K562 (cell line): ENCODE results near the gene JPH3. TPM values are rescaled to one million over a fixed set of nuclear protein-coding genes. Genes with fewer than 3 reads are reported as not detected.
A peak's percentile ranks its signal among the peaks of the same experiment; 100 is the strongest.

Experiments used
- CGGBP1 ChIP-seq: fragments of 250-450 bp; sonication (Bioruptor Pico); IDR thresholded peaks from 2 replicates; pipeline ENCODE4 v1.9.0; 2021; ENCODE audit warnings: mild to moderate bottlenecking
- FOXA1 ChIP-seq: fragments of 450-650 bp; IDR thresholded peaks from 2 replicates; pipeline ENCODE4 v1.6.1; 2016; ENCODE audit warnings: mild to moderate bottlenecking, borderline replicate concordance
- FOXP4 ChIP-seq: sonication (generic); formaldehyde crosslinking; IDR thresholded peaks from 2 replicates; pipeline ENCODE4 v1.8.0; 2022; ENCODE audit warnings: mild to moderate bottlenecking, missing genetic modification reagents, borderline replicate concordance
- GATAD2B ChIP-seq: fragments of 450-650 bp; IDR thresholded peaks from 2 replicates; pipeline ENCODE4 v1.6.1; 2017; ENCODE audit warnings: mild to moderate bottlenecking, borderline replicate concordance
- HOXB6 ChIP-seq: fragments of 250-450 bp; sonication (Bioruptor Pico); IDR thresholded peaks from 2 replicates; pipeline ENCODE4 v1.5.1; 2022; ENCODE audit warnings: mild to moderate bottlenecking, borderline replicate concordance
- MECOM ChIP-seq: fragments of 250-450 bp; sonication (Bioruptor Pico); IDR thresholded peaks from 2 replicates; pipeline ENCODE4 v1.8.0; 2022; ENCODE audit warnings: inconsistent platforms
- MYC ChIP-seq, 2 experiments: fragments of 250-450 bp in 1 of 2; sonication (Bioruptor Pico) in 1 of 2; IDR thresholded peaks; 2 replicates each; pipeline versions ENCODE4 v1.5.1 to v1.6.1; 2012 to 2021; ENCODE audit warnings: low read depth in 2 of 2, borderline replicate concordance in 1 of 2, improper control_type of control experiment in 1 of 2, low read length in 1 of 2, mild to moderate bottlenecking in 1 of 2, moderate library complexity in 1 of 2
- NFE2 ChIP-seq: IDR thresholded peaks from 2 replicates; pipeline ENCODE4 v1.6.1; 2014; ENCODE audit warnings: antibody characterized with exemption, low read depth
- RBM34 ChIP-seq: fragments of 200-400 bp; formaldehyde crosslinking; IDR thresholded peaks from 2 replicates; pipeline ENCODE4 v1.6.1; 2018; ENCODE audit warnings: low read length, borderline replicate concordance; ENCODE audit not compliant: insufficient read depth
- SIRT6 ChIP-seq: IDR thresholded peaks from one replicate; pipeline ENCODE4 v1.6.1; 2012; ENCODE audit warnings: low read depth, mild to moderate bottlenecking, control low read depth, inconsistent platforms, low read length, moderate library complexity
- TBL1XR1 ChIP-seq, 2 experiments: IDR thresholded peaks; 2 replicates each; pipeline ENCODE4 v1.6.1; 2012; ENCODE audit warnings: improper control_type of control experiment in 2 of 2, low read length in 2 of 2, mild to moderate bottlenecking in 1 of 2
- TCFL5 ChIP-seq: fragments of 250-450 bp; sonication (Bioruptor Pico); conservative IDR thresholded peaks from 2 replicates; pipeline ENCODE4 v1.6.1; 2021; ENCODE audit warnings: mild to moderate bottlenecking, moderate library complexity, matching md5 sums
- TEAD4 ChIP-seq, 2 experiments: sonication (generic) in 1 of 2; formaldehyde crosslinking in 1 of 2; IDR thresholded peaks; 2 replicates each; pipeline versions ENCODE4 v1.6.1 to v1.8.0; 2012 to 2022; ENCODE audit warnings: borderline replicate concordance in 1 of 2, inconsistent platforms in 1 of 2, low read length in 1 of 2, mild to moderate bottlenecking in 1 of 2, missing genetic modification reagents in 1 of 2
- TRIM24 ChIP-seq, 2 experiments: fragments of 450-650 bp; IDR thresholded peaks; 2 replicates each; pipeline ENCODE4 v1.6.1; 2016
- ZKSCAN3 ChIP-seq: fragments of 250-450 bp; sonication (Bioruptor Pico); IDR thresholded peaks from 2 replicates; pipeline ENCODE4 v1.4.0; 2020
- ZNF197 ChIP-seq: fragments of 200-800 bp; sonication (Bioruptor generic); IDR thresholded peaks from 2 replicates; pipeline ENCODE4 v1.6.1; 2016; ENCODE audit warnings: low read depth, missing genetic modification characterization, missing compliant biosample characterization
- ZNF695 ChIP-seq: fragments of 450-650 bp; formaldehyde crosslinking; IDR thresholded peaks from 2 replicates; pipeline ENCODE4 v1.4.0; 2020; ENCODE audit warnings: mild to moderate bottlenecking, moderate library complexity
- ZNF707 ChIP-seq: fragments of 250-450 bp; sonication (Bioruptor Pico); conservative IDR thresholded peaks from 2 replicates; pipeline ENCODE4 v1.8.0; 2022; ENCODE audit warnings: inconsistent platforms, mild to moderate bottlenecking, moderate library complexity
- ZNF778 ChIP-seq: fragments of 450-650 bp; formaldehyde crosslinking; IDR thresholded peaks from 2 replicates; pipeline ENCODE4 v1.4.0; 2020; ENCODE audit warnings: mild to moderate bottlenecking, moderate library complexity
- polyA plus RNA-seq, 8 experiments: library from polyadenylated mRNA; depleted of rRNA in 4 of 8; stranded (reverse) in 5 of 8; unstranded in 3 of 8; fragments of >200 nt; fragmentation: Nextera tagmentation in 2 of 8; fragmentation: Illumina TruSeq in 1 of 8; extraction: Ambion mirVana in 2 of 8; extraction: Trizol in 1 of 8; gene quantifications; 2 replicates each; pipeline versions ENCODE4 v1.2.1 to v1.2.3, GENCODE V29; 2011 to 2014; ENCODE audit warnings: inconsistent platforms in 1 of 8, missing spikeins in 1 of 8
- total RNA-seq, 7 experiments: library from RNA; depleted of rRNA in 6 of 7; stranded (reverse); fragments of >200 nt in 6 of 7; fragmentation: Illumina TruSeq in 2 of 7; extraction: Trizol in 2 of 7; gene quantifications; 2 replicates each; pipeline versions ENCODE4 v1.2.1 to v1.2.3, GENCODE V29; 2011 to 2021; ENCODE audit warnings: low replicate concordance in 1 of 7
- TF ChIP-seq, protein P1 (sequence below): fragments of 250-450 bp; sonication (Bioruptor Pico); IDR thresholded peaks from 2 replicates; pipeline ENCODE4 v1.4.0; 2020; ENCODE audit warnings: mild to moderate bottlenecking
- TF ChIP-seq, protein P2 (sequence below): fragments of 450-650 bp; formaldehyde crosslinking; IDR thresholded peaks from 2 replicates; pipeline ENCODE4 v1.4.0; 2022; ENCODE audit warnings: missing genetic modification characterization

The JPH3 gene
- total and polyA plus RNA-seq, 9 of the 15 experiments (the other 6 are each of a cell fraction or from before 2014, with no cell fraction given), result 0.01 TPM; not detected in 8

GRCh38 chr16:87721622-87722585, 119.6 kb downstream of the JPH3 start (continued):
- TF ChIP-seq RBM34, result no peak
- TF ChIP-seq ZKSCAN3 (CRISPR knock-in tag), result no peak
- no peak for TF ChIP-seq GATAD2B
- TF ChIP-seq CGGBP1, result no peak
- peak in 1 of 2 experiments; percentile 59; a peak in 2 of 4 replicates for TF ChIP-seq TRIM24 (IDR thresholded peaks at IDR 0.05)
- no peak for TF ChIP-seq ZNF695 (CRISPR knock-in tag)
- TF ChIP-seq ZNF707 (CRISPR knock-in tag), result no peak
- TF ChIP-seq MYC (IDR thresholded peaks at IDR 0.05; ENCODE audit: low read depth, low read length), result peak; percentile 89
- TF ChIP-seq MYC (CRISPR knock-in tag; IDR thresholded peaks at IDR 0.05; ENCODE audit: borderline replicate concordance, low read depth), result no peak
- TF ChIP-seq MECOM, result no peak
- no peak for TF ChIP-seq ZNF197
- TF ChIP-seq NFE2, result no peak
- TF ChIP-seq TCFL5 (CRISPR knock-in tag), result no peak
- TF ChIP-seq FOXA1, result no peak
- peak; percentile 91 for TF ChIP-seq TEAD4 (IDR thresholded peaks at IDR 0.05; ENCODE audit: low read length)
- TF ChIP-seq TEAD4 (CRISPR knock-in tag; IDR thresholded peaks at IDR 0.05; ENCODE audit: borderline replicate concordance), result no peak
- no peak for TF ChIP-seq ZNF778 (CRISPR knock-in tag)
- TF ChIP-seq TBL1XR1 (IDR thresholded peaks at IDR 0.05; ENCODE audit: low read length in 2 of 2), result peak; percentile 68 to 76; a peak in 3 of 4 replicates
- no peak for TF ChIP-seq HOXB6 (CRISPR knock-in tag)
- no peak for TF ChIP-seq SIRT6
- no peak for TF ChIP-seq FOXP4
- TF ChIP-seq, protein P1, sequence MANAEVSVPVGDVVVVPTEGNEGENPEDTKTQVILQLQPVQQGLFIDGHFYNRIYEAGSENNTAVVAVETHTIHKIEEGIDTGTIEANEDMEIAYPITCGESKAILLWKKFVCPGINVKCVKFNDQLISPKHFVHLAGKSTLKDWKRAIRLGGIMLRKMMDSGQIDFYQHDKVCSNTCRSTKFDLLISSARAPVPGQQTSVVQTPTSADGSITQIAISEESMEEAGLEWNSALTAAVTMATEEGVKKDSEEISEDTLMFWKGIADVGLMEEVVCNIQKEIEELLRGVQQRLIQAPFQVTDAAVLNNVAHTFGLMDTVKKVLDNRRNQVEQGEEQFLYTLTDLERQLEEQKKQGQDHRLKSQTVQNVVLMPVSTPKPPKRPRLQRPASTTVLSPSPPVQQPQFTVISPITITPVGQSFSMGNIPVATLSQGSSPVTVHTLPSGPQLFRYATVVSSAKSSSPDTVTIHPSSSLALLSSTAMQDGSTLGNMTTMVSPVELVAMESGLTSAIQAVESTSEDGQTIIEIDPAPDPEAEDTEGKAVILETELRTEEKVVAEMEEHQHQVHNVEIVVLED (CRISPR knock-in tag), result peak; percentile 68
- TF ChIP-seq, protein P2, sequence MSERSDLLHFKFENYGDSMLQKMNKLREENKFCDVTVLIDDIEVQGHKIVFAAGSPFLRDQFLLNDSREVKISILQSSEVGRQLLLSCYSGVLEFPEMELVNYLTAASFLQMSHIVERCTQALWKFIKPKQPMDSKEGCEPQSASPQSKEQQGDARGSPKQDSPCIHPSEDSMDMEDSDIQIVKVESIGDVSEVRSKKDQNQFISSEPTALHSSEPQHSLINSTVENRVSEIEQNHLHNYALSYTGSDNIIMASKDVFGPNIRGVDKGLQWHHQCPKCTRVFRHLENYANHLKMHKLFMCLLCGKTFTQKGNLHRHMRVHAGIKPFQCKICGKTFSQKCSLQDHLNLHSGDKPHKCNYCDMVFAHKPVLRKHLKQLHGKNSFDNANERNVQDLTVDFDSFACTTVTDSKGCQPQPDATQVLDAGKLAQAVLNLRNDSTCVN (CRISPR knock-in tag), result no peak
